Urinary bladder (tissue), 4 donors: ENCODE data around the gene ACBD4. TPM values are rescaled to one million over a fixed set of nuclear protein-coding genes. Genes with fewer than 3 reads are reported as not detected.

Experiments used
- DNase-seq: peaks from one replicate; pipeline ENCODE4 v3.0.0-alpha.2; 2015; ENCODE audit errors: extremely low spot score
- H3K27ac ChIP-seq: one replicate; pipeline ENCODE4 v1.5.1; 2013; ENCODE audit warnings: low read depth, mild to moderate bottlenecking, moderate library complexity
- H3K36me3 ChIP-seq: one replicate; pipeline ENCODE4 v1.6.1; 2013; ENCODE audit warnings: mild to moderate bottlenecking, moderate library complexity; ENCODE audit not compliant: insufficient read depth
- H3K4me1 ChIP-seq: one replicate; pipeline ENCODE4 v1.6.1; 2013; ENCODE audit warnings: mild to moderate bottlenecking, moderate library complexity; ENCODE audit not compliant: insufficient read depth
- H3K4me3 ChIP-seq: one replicate; pipeline ENCODE4 v1.5.1; 2013; ENCODE audit warnings: low read depth, low read length
- WGBS: extraction: QIAGEN DNeasy Blood & Tissue Kit; methylation state at CpG from one replicate; pipeline ENCODE4 v1.1.7; 2013; 5-methylcytosine and 5-hydroxymethylcytosine counted together
- polyA plus RNA-seq: library from polyadenylated mRNA; stranded (reverse); fragments of 200-250 nt; gene quantifications from one replicate; pipeline ENCODE4 v1.2.3, GENCODE V29; 2013
- total RNA-seq: library from RNA; depleted of rRNA; stranded (reverse); fragments of >200 nt; gene quantifications from one replicate; pipeline ENCODE4 v1.2.3, GENCODE V29; 2014
- donor health status: healthy with polysubstance abuse.
- donor health status: healthy.

Gene ACBD4
- total and polyA plus RNA-seq, 2 donors, result 4.5 to 18.2 TPM

- Histone ChIP-seq H3K4me3 (no peak overlapping the region), H3K27ac (peak overlapping the region; percentile 60), H3K4me1 (no peaks in the 10 kb centered on the region), H3K36me3 (no peaks in the 10 kb centered on the region)
- WGBS, result 52% methylated on average over 10 of the region's 10 CpGs
- DNase-seq, result no peak
These were observed 6.0 kb upstream of the ACBD4 start for GRCh38 chr17:45129426-45129939.

- WGBS, result 78% methylated on average over 13 of the region's 13 CpGs
- Histone ChIP-seq H3K4me3 (no peak overlapping the region), H3K4me1 (no peaks in the 10 kb centered on the region), H3K36me3 (no peaks in the 10 kb centered on the region), H3K27ac (peak overlapping the region; percentile 77)
- no peak for DNase-seq
These were observed 5.4 kb upstream of the ACBD4 start for GRCh38 chr17:45129940-45130680.

- DNase-seq, result no peak
- 77% methylated on average over 17 of the region's 17 CpGs for WGBS
- no peaks in the 10 kb centered on the region for H3K36me3 ChIP-seq
- peak overlapping the region; percentile 77 for H3K27ac ChIP-seq
- no peaks in the 10 kb centered on the region for H3K4me1 ChIP-seq
- H3K4me3 ChIP-seq, result peak overlapping the region; percentile 90
These were observed 4.5 kb upstream of the ACBD4 start for GRCh38 chr17:45130681-45131615.

DNA sequence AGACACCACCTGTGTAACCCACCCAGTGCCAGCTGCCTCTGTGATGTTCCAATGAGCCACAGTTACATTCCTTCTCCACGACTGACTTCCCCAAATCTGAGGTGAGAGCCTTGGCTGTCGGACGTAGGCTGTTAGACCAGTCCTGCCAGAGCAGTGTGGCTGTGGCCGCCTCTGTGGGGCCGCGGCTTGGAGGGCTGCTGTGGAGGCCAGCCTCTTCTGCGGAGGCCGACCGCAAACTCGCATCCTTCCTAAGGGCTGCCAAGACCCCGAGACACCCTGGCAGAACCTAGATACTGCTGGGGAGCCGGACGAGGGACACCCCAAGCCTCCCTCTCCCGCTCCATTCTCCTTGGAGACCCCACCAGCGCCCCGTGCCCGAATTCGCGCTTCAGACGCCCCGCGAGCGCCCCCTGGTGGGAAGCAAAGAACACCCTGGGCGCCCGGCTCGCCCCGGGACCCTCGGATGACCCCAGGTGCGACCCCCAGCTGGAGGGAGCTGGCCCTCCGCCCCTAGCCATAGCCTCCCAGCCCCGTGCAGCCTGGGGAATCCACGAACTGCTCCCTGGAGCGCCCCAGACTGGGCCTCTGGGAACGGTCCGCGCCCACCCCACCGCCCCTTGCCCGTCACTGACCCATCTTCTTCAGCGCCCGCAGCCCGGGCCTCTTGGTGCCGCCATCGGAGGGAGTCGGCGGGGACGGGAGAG is 3.7 kb upstream of the ACBD4 start:
- Histone ChIP-seq H3K4me1 (no peaks in the 10 kb centered on the region), H3K4me3 (peak overlapping the region; percentile 90), H3K36me3 (no peaks in the 10 kb centered on the region), H3K27ac (peak overlapping the region; percentile 88)
- no peak for DNase-seq
- 7% methylated on average over 46 of the region's 46 CpGs for WGBS

GRCh38 chr17:45132320-45132571 is 3.2 kb upstream of the ACBD4 start, which contains the start of gene PLCD3:
PLCD3 (minus strand) TSS chr17:45132515; CDS start chr17:45132410, 105 bp downstream.
- Histone ChIP-seq H3K4me3 (peak within 1 kb of the TSS; percentile 90), H3K27ac (peak within 1 kb of the TSS; percentile 93), H3K4me1 (no peaks in the 10 kb centered on the region), H3K36me3 (no peaks in the 10 kb centered on the region)
- under 1% methylated on average over 36 of the region's 36 CpGs for WGBS
- no peak for DNase-seq

GRCh38 chr17:45132572-45133463 is 2.7 kb upstream of the ACBD4 start:
- DNase-seq, result no peak
- peak overlapping the region; percentile 93 for H3K27ac ChIP-seq
- WGBS, result under 1% methylated on average over 71 of the region's 71 CpGs
- H3K4me1 ChIP-seq, result no peaks in the 10 kb centered on the region
- no peaks in the 10 kb centered on the region for H3K36me3 ChIP-seq
- peak overlapping the region; percentile 90 for H3K4me3 ChIP-seq

GRCh38 chr17:45135978-45136791 is 698 bp downstream of the ACBD4 start:
- Histone ChIP-seq H3K4me1 (no peaks in the 10 kb centered on the region), H3K36me3 (no peaks in the 10 kb centered on the region), H3K27ac (no peak overlapping the region), H3K4me3 (peak overlapping the region; percentile 56)
- no peak for DNase-seq
- WGBS, result 63% methylated on average over 21 of the region's 21 CpGs

GRCh38 chr17:45136846-45137560 is 1.5 kb downstream of the ACBD4 start:
- Histone ChIP-seq H3K27ac (no peak overlapping the region), H3K4me3 (no peak overlapping the region), H3K4me1 (no peaks in the 10 kb centered on the region), H3K36me3 (no peaks in the 10 kb centered on the region)
- no peak for DNase-seq
- 85% methylated on average over 12 of the region's 12 CpGs for WGBS

GRCh38 chr17:45137561-45138305 is 2.2 kb downstream of the ACBD4 start:
- Histone ChIP-seq H3K4me3 (no peak overlapping the region), H3K4me1 (no peaks in the 10 kb centered on the region), H3K36me3 (no peaks in the 10 kb centered on the region), H3K27ac (no peak overlapping the region)
- DNase-seq, result no peak
- 85% methylated on average over 11 of the region's 11 CpGs for WGBS

DNA sequence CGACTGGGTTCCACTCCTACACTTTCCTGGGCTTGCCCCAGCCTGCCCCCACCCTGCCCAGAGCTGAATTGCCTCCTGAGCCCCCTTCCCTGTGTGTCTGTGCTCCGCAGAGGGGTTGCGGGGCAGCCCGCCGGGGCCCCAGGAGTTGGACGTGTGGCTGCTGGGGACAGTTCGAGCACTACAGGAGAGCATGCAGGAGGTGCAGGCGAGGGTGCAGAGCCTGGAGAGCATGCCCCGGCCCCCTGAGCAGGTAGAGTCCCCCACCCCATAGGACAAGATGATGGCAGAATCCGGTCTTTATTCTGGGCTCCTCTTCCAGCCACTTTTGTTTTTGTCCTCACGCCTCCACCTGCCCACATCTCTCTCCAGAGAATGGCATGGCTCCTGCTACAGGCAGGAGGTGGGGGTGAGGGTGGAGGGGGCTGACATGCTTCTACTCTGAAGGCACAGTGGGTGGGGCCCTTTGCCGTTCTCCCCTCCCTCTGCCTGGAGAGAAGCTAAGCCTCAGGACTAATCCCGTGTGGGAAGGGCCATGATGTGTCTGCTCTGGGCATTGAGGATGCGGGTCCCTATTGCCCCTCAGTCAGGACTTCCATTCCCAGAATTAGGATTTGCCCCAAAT is 3.5 kb downstream of the ACBD4 start:
- Histone ChIP-seq H3K4me3 (no peak overlapping the region), H3K36me3 (no peaks in the 10 kb centered on the region), H3K27ac (no peak overlapping the region), H3K4me1 (no peaks in the 10 kb centered on the region)
- no peak for DNase-seq
- 79% methylated on average over 14 of the region's 14 CpGs for WGBS

GRCh38 chr17:45139533-45139920 is 4.0 kb downstream of the ACBD4 start:
- DNase-seq, result no peak
- Histone ChIP-seq H3K36me3 (no peaks in the 10 kb centered on the region), H3K27ac (no peak overlapping the region), H3K4me3 (no peak overlapping the region), H3K4me1 (no peaks in the 10 kb centered on the region)
- 74% methylated on average over 4 of the region's 4 CpGs for WGBS
